GM23338 (cell line): ENCODE measurements around the gene TMEM43. TPM values are rescaled to one million over a fixed set of nuclear protein-coding genes. Genes with fewer than 3 reads are reported as not detected.

ENCODE experiments used
- ATAC-seq: fragments of 200-7000 bp; cut with Tn5 transposase; 3 replicates; pipeline ENCODE4 v1.9.1; 2020
- DNase-seq: peaks from one replicate; pipeline ENCODE4 v3.0.0-alpha.2; 2015; ENCODE audit warnings: low spot score
- H2AFZ ChIP-seq: fragments of 200-600 bp; sonication (generic); 2 replicates; pipeline ENCODE4 v1.8.0; 2016; ENCODE audit warnings: antibody characterized with exemption, mild to moderate bottlenecking, moderate library complexity
- H3F3A ChIP-seq: fragments of 200-600 bp; sonication (generic); replicated peaks from 2 replicates; pipeline ENCODE4 v1.8.0; 2017; ENCODE audit warnings: antibody characterized with exemption, mixed run types, low read depth
- H3K27ac ChIP-seq: fragments of 200-600 bp; sonication (generic); 2 replicates; pipeline ENCODE4 v1.6.1; 2016; ENCODE audit warnings: low read depth
- H3K27me3 ChIP-seq: fragments of 200-600 bp; sonication (generic); 2 replicates; pipeline ENCODE4 v1.8.0; 2016; ENCODE audit warnings: mild to moderate bottlenecking, mixed run types, moderate library complexity; ENCODE audit not compliant: insufficient read depth
- H3K36me3 ChIP-seq: fragments of 200-600 bp; sonication (generic); 2 replicates; pipeline ENCODE4 v1.8.0; 2016; ENCODE audit warnings: mild to moderate bottlenecking; ENCODE audit not compliant: insufficient read depth
- H3K4me1 ChIP-seq: fragments of 200-600 bp; sonication (generic); 2 replicates; pipeline ENCODE4 v1.8.0; 2016; ENCODE audit warnings: mild to moderate bottlenecking, moderate library complexity; ENCODE audit not compliant: insufficient read depth
- H3K4me2 ChIP-seq: fragments of 200-600 bp; sonication (generic); 2 replicates; pipeline ENCODE4 v1.7.1; 2017; ENCODE audit warnings: mixed run types
- H3K4me3 ChIP-seq: fragments of 200-600 bp; sonication (generic); 2 replicates; pipeline ENCODE4 v1.6.1; 2016; ENCODE audit warnings: mixed run types
- H3K79me2 ChIP-seq: fragments of 200-600 bp; sonication (generic); replicated peaks from 2 replicates; pipeline ENCODE4 v1.8.0; 2017; ENCODE audit warnings: mild to moderate bottlenecking; ENCODE audit not compliant: insufficient read depth
- H3K9me2 ChIP-seq: fragments of 200-600 bp; sonication (generic); 2 replicates; pipeline ENCODE4 v1.8.0; 2017; ENCODE audit not compliant: insufficient read depth
- H4K20me1 ChIP-seq: fragments of 200-600 bp; sonication (generic); replicated peaks from 2 replicates; pipeline ENCODE4 v1.8.0; 2017; ENCODE audit warnings: mild to moderate bottlenecking; ENCODE audit not compliant: insufficient read depth
- H3K27ac Mint-ChIP-seq: 2 replicates; pipeline ENCODE4 v1.8.0; 2020; ENCODE audit warnings: inconsistent platforms, mild to moderate bottlenecking, moderate library complexity, mixed read lengths
- H3K27me3 Mint-ChIP-seq: 3 replicates; pipeline ENCODE4 v1.8.0; 2022; ENCODE audit warnings: low read depth, mild to moderate bottlenecking, moderate library complexity, mixed read lengths, inconsistent platforms; ENCODE audit not compliant: insufficient read depth, poor library complexity
- H3K36me3 Mint-ChIP-seq: 3 replicates; pipeline ENCODE4 v1.8.0; 2021; ENCODE audit warnings: low read depth, mild to moderate bottlenecking, inconsistent platforms, moderate library complexity, mixed read lengths
- H3K4me1 Mint-ChIP-seq: 3 replicates; pipeline ENCODE4 v1.8.0; 2020; ENCODE audit warnings: mild to moderate bottlenecking, inconsistent platforms, mixed read lengths
- H3K4me3 Mint-ChIP-seq: 3 replicates; pipeline ENCODE4 v1.8.0; 2021; ENCODE audit warnings: moderate library complexity, mild to moderate bottlenecking, inconsistent platforms, mixed read lengths
- H3K9me3 Mint-ChIP-seq: 3 replicates; pipeline ENCODE4 v1.8.0; 2020; ENCODE audit warnings: moderate library complexity, mild to moderate bottlenecking, inconsistent platforms, mixed read lengths
- ZNF331 ChIP-seq: fragments of 250-450 bp; sonication (Bioruptor Pico); IDR thresholded peaks from 2 replicates; pipeline ENCODE4 v1.5.0; 2020; ENCODE audit warnings: low read depth, mild to moderate bottlenecking, moderate library complexity
- polyA plus RNA-seq: library from polyadenylated mRNA; unstranded; fragments of >200 nt; fragmentation: Nextera tagmentation; extraction: Ambion mirVana; gene quantifications from 2 replicates; pipeline ENCODE4 v1.2.1, GENCODE V29; 2016
- total RNA-seq: library from RNA; depleted of rRNA; stranded (reverse); fragments of >200 nt; shearing (Covaris generic); gene quantifications from 2 replicates; pipeline ENCODE4 v1.2.3, GENCODE V29; 2014
- TF ChIP-seq, protein P1 (sequence below), 2 experiments: fragments of 200-600 bp in 1 of 2; sonication (generic) in 1 of 2; conservative IDR thresholded peaks; 2 replicates each; pipeline versions ENCODE4 v1.5.1 to v1.6.1; 2016 to 2017; ENCODE audit warnings: antibody characterized with exemption in 2 of 2, low read depth in 2 of 2, mild to moderate bottlenecking in 2 of 2, moderate library complexity in 1 of 2
- TF ChIP-seq, protein P2 (sequence below): IDR thresholded peaks from one replicate; pipeline ENCODE4 v1.6.1; 2018; ENCODE audit warnings: antibody characterized with exemption; ENCODE audit not compliant: unreplicated experiment

Gene TMEM43
- total and polyA plus RNA-seq, 2 experiments from 2014 or later: 15.9 to 34.7 TPM

DNA sequence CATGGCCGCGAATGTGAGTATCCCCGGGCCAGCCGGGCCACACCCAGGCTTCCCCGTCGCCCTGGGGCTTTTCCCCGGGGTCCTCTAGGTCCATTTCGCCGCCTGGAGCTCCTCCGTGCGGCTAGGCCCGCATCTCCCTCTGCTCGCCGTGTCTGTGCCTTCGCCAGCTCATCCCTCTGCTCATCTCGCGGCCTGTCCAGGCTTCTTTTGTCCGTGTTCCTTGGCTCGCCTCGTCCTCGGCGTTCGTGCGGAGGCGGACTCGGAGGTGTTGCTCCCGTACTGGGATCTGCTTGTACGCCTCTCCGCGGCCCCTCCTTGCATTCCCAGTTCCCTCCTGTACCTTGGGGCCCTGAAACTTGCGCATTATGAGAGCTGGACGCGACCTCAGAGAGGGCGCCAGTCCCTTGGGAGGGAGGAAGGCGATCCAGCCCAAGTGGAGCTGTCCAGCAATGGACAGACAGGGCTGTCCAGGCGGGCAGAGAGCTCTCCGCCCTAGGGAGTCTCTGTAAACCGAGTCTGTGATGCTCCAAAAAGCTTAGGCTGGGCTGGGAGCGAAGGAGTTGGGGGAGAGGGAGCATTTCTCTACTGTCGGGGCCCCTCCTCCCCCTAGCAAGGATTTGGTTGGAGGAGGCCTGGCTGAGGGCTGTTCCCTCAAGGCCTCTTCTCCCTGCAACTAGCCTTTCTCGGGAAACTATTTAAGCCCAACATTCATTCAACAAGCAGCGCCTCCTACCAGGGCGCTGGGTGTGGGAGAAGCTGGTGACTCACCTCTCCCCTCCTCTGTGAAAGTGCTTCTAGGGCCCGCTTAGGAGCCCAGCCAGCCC lies 553 bp downstream of the TMEM43 start:
- peak overlapping the region; percentile 93 for H3K27ac Mint-ChIP-seq
- peaks cover 56% of the 10 kb centered on the region for H3K79me2 ChIP-seq

More for the DNA sequence above, 553 bp downstream of the TMEM43 start:
- Histone ChIP-seq H4K20me1 (peaks cover 8% of the 10 kb centered on the region; the same call in 1 of the 2 replicates), H3K4me3 (peak overlapping the region; percentile 97), H3K27ac (peak overlapping the region; percentile 27; the same call in 1 of the 2 replicates), H2AFZ (peak overlapping the region; percentile 92), H3K36me3 (peaks cover 4% of the 10 kb centered on the region; the same call in 1 of the 2 replicates), H3F3A (no peaks in the 10 kb centered on the region), H3K4me2 (peak overlapping the region; percentile 98), H3K27me3 (no peaks in the 10 kb centered on the region), H3K4me1 (peaks cover 19% of the 10 kb centered on the region), H3K9me2 (no peaks in the 10 kb centered on the region)
- DNase-seq: peak; percentile 78
- Mint-ChIP-seq H3K9me3 (peaks cover 8% of the 10 kb centered on the region), H3K4me3 (peak overlapping the region; percentile 98), H3K36me3 (peaks cover 48% of the 10 kb centered on the region), H3K27me3 (peaks cover 20% of the 10 kb centered on the region), H3K4me1 (peaks cover 34% of the 10 kb centered on the region)
- TF ChIP-seq, protein P1, sequence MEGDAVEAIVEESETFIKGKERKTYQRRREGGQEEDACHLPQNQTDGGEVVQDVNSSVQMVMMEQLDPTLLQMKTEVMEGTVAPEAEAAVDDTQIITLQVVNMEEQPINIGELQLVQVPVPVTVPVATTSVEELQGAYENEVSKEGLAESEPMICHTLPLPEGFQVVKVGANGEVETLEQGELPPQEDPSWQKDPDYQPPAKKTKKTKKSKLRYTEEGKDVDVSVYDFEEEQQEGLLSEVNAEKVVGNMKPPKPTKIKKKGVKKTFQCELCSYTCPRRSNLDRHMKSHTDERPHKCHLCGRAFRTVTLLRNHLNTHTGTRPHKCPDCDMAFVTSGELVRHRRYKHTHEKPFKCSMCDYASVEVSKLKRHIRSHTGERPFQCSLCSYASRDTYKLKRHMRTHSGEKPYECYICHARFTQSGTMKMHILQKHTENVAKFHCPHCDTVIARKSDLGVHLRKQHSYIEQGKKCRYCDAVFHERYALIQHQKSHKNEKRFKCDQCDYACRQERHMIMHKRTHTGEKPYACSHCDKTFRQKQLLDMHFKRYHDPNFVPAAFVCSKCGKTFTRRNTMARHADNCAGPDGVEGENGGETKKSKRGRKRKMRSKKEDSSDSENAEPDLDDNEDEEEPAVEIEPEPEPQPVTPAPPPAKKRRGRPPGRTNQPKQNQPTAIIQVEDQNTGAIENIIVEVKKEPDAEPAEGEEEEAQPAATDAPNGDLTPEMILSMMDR (conservative IDR thresholded peaks at IDR 0.05; ENCODE audit: low read depth in 2 of 2): peak in 1 of 2 experiments; percentile 27; a peak in 2 of 4 replicates
- no peak for TF ChIP-seq ZNF331 (CRISPR knock-in tag)
- TF ChIP-seq, protein P2, sequence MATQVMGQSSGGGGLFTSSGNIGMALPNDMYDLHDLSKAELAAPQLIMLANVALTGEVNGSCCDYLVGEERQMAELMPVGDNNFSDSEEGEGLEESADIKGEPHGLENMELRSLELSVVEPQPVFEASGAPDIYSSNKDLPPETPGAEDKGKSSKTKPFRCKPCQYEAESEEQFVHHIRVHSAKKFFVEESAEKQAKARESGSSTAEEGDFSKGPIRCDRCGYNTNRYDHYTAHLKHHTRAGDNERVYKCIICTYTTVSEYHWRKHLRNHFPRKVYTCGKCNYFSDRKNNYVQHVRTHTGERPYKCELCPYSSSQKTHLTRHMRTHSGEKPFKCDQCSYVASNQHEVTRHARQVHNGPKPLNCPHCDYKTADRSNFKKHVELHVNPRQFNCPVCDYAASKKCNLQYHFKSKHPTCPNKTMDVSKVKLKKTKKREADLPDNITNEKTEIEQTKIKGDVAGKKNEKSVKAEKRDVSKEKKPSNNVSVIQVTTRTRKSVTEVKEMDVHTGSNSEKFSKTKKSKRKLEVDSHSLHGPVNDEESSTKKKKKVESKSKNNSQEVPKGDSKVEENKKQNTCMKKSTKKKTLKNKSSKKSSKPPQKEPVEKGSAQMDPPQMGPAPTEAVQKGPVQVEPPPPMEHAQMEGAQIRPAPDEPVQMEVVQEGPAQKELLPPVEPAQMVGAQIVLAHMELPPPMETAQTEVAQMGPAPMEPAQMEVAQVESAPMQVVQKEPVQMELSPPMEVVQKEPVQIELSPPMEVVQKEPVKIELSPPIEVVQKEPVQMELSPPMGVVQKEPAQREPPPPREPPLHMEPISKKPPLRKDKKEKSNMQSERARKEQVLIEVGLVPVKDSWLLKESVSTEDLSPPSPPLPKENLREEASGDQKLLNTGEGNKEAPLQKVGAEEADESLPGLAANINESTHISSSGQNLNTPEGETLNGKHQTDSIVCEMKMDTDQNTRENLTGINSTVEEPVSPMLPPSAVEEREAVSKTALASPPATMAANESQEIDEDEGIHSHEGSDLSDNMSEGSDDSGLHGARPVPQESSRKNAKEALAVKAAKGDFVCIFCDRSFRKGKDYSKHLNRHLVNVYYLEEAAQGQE: peak; percentile 77
- peak; percentile 39 for ATAC-seq
